Measurements from ENCODE around the gene MMP14. TPM values are rescaled to one million over a fixed set of nuclear protein-coding genes. Genes with fewer than 3 reads are reported as not detected.
A peak's percentile ranks its signal among the peaks of the same experiment; 100 is the strongest.

MMP14 gene
- total and polyA plus RNA-seq, 2 of the 13 experiments (the other 11 are each of a cell fraction or from before 2014, with no cell fraction given), result 5.2 to 9.8 TPM

DNA sequence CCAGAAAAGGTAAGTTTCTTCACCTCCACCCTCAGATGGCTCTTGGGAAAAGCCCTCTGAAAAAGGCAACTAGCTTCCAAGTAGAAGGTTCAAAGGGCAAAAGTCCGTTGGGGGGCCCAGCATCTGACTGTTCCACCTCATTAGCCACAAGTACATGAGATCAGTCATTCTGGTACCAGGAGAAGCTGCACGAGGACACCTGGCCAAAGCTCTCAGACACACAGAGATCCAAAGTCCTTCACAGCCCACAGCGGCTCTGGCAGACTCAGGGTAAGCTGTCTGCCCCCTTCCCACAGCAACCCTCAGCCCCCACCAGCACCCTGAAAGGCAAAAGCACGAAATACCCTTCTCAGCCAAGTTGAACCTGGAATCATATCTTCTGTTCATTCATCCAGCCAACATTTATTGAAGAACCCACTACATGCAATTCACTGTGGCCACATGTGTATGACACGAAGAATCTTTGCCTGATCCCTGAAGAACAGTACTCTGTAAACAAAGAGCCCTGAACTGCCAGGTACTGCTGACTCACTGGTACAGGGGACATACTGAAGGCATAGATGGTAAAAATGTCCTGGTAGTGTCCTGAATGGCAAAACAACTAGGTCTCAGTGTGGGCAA lies 40.2 kb upstream of the MMP14 start (continued):
- TF ChIP-seq, protein P1, sequence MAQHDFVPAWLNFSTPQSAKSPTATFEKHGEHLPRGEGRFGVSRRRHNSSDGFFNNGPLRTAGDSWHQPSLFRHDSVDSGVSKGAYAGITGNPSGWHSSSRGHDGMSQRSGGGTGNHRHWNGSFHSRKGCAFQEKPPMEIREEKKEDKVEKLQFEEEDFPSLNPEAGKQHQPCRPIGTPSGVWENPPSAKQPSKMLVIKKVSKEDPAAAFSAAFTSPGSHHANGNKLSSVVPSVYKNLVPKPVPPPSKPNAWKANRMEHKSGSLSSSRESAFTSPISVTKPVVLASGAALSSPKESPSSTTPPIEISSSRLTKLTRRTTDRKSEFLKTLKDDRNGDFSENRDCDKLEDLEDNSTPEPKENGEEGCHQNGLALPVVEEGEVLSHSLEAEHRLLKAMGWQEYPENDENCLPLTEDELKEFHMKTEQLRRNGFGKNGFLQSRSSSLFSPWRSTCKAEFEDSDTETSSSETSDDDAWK (CRISPR knock-in tag; IDR thresholded peaks at IDR 0.05), result no peak
- TF ChIP-seq, protein P2, sequence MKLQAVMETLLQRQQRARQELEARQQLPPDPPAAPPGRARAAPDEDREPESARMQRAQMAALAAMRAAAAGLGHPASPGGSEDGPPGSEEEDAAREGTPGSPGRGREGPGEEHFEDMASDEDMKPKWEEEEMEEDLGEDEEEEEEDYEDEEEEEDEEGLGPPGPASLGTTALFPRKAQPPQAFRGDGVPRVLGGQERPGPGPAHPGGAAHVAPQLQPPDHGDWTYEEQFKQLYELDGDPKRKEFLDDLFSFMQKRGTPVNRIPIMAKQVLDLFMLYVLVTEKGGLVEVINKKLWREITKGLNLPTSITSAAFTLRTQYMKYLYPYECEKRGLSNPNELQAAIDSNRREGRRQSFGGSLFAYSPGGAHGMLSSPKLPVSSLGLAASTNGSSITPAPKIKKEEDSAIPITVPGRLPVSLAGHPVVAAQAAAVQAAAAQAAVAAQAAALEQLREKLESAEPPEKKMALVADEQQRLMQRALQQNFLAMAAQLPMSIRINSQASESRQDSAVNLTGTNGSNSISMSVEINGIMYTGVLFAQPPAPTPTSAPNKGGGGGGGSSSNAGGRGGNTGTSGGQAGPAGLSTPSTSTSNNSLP (IDR thresholded peaks at IDR 0.05; ENCODE audit: low read depth, low read length), result no peak
- TF ChIP-seq GMEB1 (CRISPR knock-in tag; IDR thresholded peaks at IDR 0.05; ENCODE audit: borderline replicate concordance), result no peak; the same call in 1 of the 2 replicates
- no peak for TF ChIP-seq USF2 (IDR thresholded peaks at IDR 0.05; ENCODE audit: low read depth, low read length)
- TF ChIP-seq USF2 (CRISPR knock-in tag; IDR thresholded peaks at IDR 0.05; ENCODE audit: borderline replicate concordance), result no peak
- TF ChIP-seq, protein P3, sequence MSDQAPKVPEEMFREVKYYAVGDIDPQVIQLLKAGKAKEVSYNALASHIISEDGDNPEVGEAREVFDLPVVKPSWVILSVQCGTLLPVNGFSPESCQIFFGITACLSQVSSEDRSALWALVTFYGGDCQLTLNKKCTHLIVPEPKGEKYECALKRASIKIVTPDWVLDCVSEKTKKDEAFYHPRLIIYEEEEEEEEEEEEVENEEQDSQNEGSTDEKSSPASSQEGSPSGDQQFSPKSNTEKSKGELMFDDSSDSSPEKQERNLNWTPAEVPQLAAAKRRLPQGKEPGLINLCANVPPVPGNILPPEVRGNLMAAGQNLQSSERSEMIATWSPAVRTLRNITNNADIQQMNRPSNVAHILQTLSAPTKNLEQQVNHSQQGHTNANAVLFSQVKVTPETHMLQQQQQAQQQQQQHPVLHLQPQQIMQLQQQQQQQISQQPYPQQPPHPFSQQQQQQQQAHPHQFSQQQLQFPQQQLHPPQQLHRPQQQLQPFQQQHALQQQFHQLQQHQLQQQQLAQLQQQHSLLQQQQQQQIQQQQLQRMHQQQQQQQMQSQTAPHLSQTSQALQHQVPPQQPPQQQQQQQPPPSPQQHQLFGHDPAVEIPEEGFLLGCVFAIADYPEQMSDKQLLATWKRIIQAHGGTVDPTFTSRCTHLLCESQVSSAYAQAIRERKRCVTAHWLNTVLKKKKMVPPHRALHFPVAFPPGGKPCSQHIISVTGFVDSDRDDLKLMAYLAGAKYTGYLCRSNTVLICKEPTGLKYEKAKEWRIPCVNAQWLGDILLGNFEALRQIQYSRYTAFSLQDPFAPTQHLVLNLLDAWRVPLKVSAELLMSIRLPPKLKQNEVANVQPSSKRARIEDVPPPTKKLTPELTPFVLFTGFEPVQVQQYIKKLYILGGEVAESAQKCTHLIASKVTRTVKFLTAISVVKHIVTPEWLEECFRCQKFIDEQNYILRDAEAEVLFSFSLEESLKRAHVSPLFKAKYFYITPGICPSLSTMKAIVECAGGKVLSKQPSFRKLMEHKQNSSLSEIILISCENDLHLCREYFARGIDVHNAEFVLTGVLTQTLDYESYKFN (CRISPR knock-in tag; conservative IDR thresholded peaks at IDR 0.05), result peak; percentile 74
- TF ChIP-seq TBP (CRISPR knock-in tag; IDR thresholded peaks at IDR 0.05), result no peak
- TF ChIP-seq MED1 (CRISPR knock-in tag; IDR thresholded peaks at IDR 0.05), result 0 out of 2 replicates have a peak, but pooled peaks have one; percentile 8
- TF ChIP-seq ZNF790 (CRISPR knock-in tag; IDR thresholded peaks at IDR 0.05; ENCODE audit: borderline replicate concordance), result no peak
- TF ChIP-seq ARID4A (CRISPR knock-in tag; IDR thresholded peaks at IDR 0.05; ENCODE audit: borderline replicate concordance), result no peak
- TF ChIP-seq ZNF350 (CRISPR knock-in tag; IDR thresholded peaks at IDR 0.05; ENCODE audit: borderline replicate concordance, low read depth), result no peak
- TF ChIP-seq PCBP1 (IDR thresholded peaks at IDR 0.05; ENCODE audit: borderline replicate concordance, low read depth, low read length), result no peak
- TF ChIP-seq MAF1 (CRISPR knock-in tag; IDR thresholded peaks at IDR 0.05; ENCODE audit: borderline replicate concordance), result no peak
